Measurements from ENCODE around the gene CPEB3.

Gene CPEB3

GRCh38 chr10:92268748-92269147 lies 22.1 kb downstream of the CPEB3 start:
- no peak for DNase-seq (ENCODE audit: low read depth in 4 of 4, low spot score in 1 of 4)

- DNase-seq (ENCODE audit: low read depth in 4 of 4, low spot score in 1 of 4) = no peak
Observed at GRCh38 chr10:92267343-92267742, 23.5 kb downstream of the CPEB3 start.

GRCh38 chr10:92265687-92266258 lies 25.1 kb downstream of the CPEB3 start:
- no peak for DNase-seq (ENCODE audit: low read depth in 4 of 4, low spot score in 1 of 4)

- no peak for DNase-seq (ENCODE audit: low read depth in 4 of 4, low spot score in 1 of 4)
Observed at GRCh38 chr10:92264249-92264648, 26.6 kb downstream of the CPEB3 start.

- DNase-seq (ENCODE audit: low read depth in 4 of 4, low spot score in 1 of 4) = no peak
Observed at GRCh38 chr10:92263396-92263795, 27.5 kb downstream of the CPEB3 start.

- no peak for DNase-seq (ENCODE audit: low read depth in 4 of 4, low spot score in 1 of 4)
Observed at GRCh38 chr10:92248566-92248965, 42.3 kb downstream of the CPEB3 start.

- DNase-seq (ENCODE audit: low read depth in 4 of 4, low spot score in 1 of 4) = no peak
Observed at GRCh38 chr10:92244796-92245195, 46.1 kb downstream of the CPEB3 start.

- DNase-seq (ENCODE audit: low read depth in 4 of 4, low spot score in 1 of 4) = peak in 1 of 4 experiments; percentile 5
Observed at GRCh38 chr10:92242910-92243671, 47.8 kb downstream of the CPEB3 start.

- no peak for DNase-seq (ENCODE audit: low read depth in 4 of 4, low spot score in 1 of 4)
Observed at GRCh38 chr10:92242380-92242779, 48.5 kb downstream of the CPEB3 start.

GRCh38 chr10:92241501-92241900 lies 49.4 kb downstream of the CPEB3 start:
- no peak for DNase-seq (ENCODE audit: low read depth in 4 of 4, low spot score in 1 of 4)

- no peak for DNase-seq (ENCODE audit: low read depth in 4 of 4, low spot score in 1 of 4)
Observed at GRCh38 chr10:92241158-92241500, 49.7 kb downstream of the CPEB3 start.

GRCh38 chr10:92240289-92241157 lies 50.4 kb downstream of the CPEB3 start:
- DNase-seq (ENCODE audit: low read depth in 4 of 4, low spot score in 1 of 4) = no peak

- no peak for DNase-seq (ENCODE audit: low read depth in 4 of 4, low spot score in 1 of 4)
Observed at GRCh38 chr10:92239600-92240288, 51.1 kb downstream of the CPEB3 start.

- DNase-seq (ENCODE audit: low read depth in 4 of 4, low spot score in 1 of 4) = no peak
Observed at GRCh38 chr10:92239151-92239599, 51.7 kb downstream of the CPEB3 start.

- no peak for DNase-seq (ENCODE audit: low read depth in 4 of 4, low spot score in 1 of 4)
Observed at GRCh38 chr10:92238586-92239098, 52.2 kb downstream of the CPEB3 start.

GRCh38 chr10:92238054-92238585 lies 52.8 kb downstream of the CPEB3 start:
- DNase-seq (ENCODE audit: low read depth in 4 of 4, low spot score in 1 of 4) = no peak

GRCh38 chr10:92231196-92231595 lies 59.7 kb downstream of the CPEB3 start:
- no peak for DNase-seq (ENCODE audit: low read depth in 4 of 4, low spot score in 1 of 4)

- DNase-seq (ENCODE audit: low read depth in 4 of 4, low spot score in 1 of 4) = no peak
Observed at GRCh38 chr10:92222603-92223262, 68.1 kb downstream of the CPEB3 start.

- DNase-seq (ENCODE audit: low read depth in 4 of 4, low spot score in 1 of 4) = no peak
Observed at GRCh38 chr10:92219559-92219958, 71.3 kb downstream of the CPEB3 start.

- DNase-seq (ENCODE audit: low read depth in 4 of 4, low spot score in 1 of 4) = no peak
Observed at GRCh38 chr10:92218569-92218968, 72.3 kb downstream of the CPEB3 start.
